GM15510 (cell line): ENCODE results near the gene FCHO2.
A peak's percentile ranks its signal among the peaks of the same experiment; 100 is the strongest.

Source experiments
- POLR2A ChIP-seq: IDR thresholded peaks from 3 replicates; pipeline ENCODE4 v1.6.1; 2011; ENCODE audit warnings: borderline replicate concordance; ENCODE audit not compliant: insufficient read length; ENCODE audit errors: extremely low read depth

Gene FCHO2, protein sequence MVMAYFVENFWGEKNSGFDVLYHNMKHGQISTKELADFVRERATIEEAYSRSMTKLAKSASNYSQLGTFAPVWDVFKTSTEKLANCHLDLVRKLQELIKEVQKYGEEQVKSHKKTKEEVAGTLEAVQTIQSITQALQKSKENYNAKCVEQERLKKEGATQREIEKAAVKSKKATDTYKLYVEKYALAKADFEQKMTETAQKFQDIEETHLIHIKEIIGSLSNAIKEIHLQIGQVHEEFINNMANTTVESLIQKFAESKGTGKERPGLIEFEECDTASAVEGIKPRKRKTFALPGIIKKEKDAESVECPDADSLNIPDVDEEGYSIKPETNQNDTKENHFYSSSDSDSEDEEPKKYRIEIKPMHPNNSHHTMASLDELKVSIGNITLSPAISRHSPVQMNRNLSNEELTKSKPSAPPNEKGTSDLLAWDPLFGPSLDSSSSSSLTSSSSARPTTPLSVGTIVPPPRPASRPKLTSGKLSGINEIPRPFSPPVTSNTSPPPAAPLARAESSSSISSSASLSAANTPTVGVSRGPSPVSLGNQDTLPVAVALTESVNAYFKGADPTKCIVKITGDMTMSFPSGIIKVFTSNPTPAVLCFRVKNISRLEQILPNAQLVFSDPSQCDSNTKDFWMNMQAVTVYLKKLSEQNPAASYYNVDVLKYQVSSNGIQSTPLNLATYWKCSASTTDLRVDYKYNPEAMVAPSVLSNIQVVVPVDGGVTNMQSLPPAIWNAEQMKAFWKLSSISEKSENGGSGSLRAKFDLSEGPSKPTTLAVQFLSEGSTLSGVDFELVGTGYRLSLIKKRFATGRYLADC

DNA sequence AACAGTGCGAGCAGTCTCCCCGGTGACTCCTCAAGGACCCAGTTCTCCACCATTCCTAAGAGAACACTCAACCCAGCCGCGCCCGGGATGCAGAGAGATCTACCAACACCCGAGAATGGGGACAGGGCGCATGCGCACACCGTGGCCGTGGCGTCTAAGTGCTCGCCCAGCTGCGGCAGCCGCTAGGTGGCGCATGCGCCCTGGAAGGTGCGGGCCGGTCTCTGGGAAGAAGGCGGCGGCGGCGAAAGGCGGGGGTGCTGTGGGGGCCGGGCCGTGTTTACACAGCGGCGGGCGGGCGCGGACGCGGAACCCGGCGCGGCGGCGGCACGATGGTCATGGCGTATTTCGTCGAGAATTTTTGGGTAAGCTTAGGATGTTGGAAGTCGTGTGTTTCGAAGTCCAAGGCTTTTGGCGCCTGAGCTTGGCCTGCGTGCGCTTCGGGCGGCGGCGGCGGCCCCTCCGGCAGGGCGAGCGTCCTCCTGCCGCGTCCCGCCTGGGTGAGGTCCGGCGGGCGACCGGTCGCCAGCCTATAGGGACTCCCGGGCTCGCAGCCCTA lies at the start of gene FCHO2:
TSS of gene FCHO2 (plus strand) at position 274 of the 556 bp plus-strand sequence. CDS start at position 330, 56 bp downstream.
- peak; percentile 47 for TF ChIP-seq POLR2A

DNA sequence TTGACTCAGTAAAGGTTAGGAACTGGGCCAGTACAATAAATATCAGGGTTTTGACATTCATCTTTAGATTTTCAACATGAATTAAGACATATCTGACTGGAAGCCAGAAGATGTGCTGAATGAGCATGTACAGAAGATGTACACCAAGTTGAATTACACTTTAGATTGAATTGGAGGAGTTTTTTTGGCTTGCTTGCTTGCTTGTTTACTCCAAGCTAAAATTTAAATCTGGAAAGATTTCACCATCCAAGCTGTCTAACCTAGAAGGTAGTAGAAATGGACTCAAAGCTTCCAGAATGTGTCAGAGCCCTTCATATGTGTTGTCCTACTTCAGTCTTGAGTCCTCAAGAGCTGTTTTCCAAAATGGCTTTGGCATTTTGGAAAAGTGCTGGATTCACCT lies 49.0 kb upstream of the FCHO2 start:
- no peak for TF ChIP-seq POLR2A

GRCh38 chr5:72908664-72909063 lies 47.2 kb upstream of the FCHO2 start:
- TF ChIP-seq POLR2A, result no peak

GRCh38 chr5:72917371-72917776 lies 38.5 kb upstream of the FCHO2 start:
- no peak for TF ChIP-seq POLR2A

DNA sequence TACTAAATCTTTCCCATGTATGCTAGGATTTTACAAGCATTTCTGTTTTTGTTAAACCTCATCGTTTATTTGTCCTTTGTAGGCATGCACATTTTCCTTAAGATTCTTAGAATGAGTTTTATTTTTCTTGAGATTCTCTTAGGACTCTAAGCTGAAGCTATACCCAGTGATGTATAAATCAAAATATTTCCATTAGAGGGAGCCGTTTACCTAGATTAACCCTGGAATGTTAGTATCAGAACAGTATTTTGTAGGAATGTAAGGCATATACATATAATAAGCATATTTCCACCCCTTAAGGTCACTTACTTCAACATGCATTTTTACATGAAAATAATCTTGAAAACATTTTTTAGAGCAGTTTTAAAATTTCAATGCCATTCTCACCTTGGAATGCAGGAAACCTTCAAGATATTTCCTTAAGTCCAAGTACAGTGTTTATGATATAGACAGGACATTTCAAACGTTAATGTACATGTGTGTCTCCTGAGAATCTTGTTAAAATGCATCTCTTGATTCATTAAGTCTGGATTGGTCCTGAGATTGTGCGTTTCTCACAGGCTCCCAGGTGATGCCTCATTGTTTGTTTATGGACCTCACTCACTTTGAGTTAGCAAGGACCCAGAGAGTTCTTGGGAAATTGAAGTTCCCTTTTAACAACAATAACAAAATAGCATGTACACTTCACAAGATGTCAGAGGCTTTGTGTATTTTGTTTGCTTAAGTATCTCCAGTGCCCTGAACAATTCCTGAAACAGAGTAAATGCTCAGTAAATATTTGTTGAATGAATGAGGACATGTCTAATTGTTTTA lies 34.9 kb upstream of the FCHO2 start:
- TF ChIP-seq POLR2A, result no peak

DNA sequence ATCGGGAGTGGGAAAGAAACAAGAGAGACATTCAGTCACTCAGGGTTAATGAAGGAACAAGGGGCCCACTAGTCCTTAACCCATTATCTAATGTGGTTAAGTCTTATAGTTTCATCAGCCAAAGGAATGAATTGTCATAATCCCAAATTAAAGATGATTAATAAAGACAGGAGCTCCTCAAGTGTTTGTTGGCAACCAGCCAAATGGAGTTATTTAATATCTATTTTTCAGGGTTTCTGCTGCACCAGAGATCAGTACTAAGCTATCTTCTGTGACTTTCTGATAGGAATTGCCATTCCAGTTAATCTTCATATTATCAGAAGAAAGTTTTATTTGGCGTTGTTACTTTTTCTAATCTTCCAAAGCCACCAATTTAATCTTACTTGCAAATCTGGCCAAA lies 34.0 kb upstream of the FCHO2 start:
- no peak for TF ChIP-seq POLR2A

GRCh38 chr5:72922422-72922821 lies 33.4 kb upstream of the FCHO2 start:
- TF ChIP-seq POLR2A, result no peak

- TF ChIP-seq POLR2A, result no peak
Observed at GRCh38 chr5:72925336-72926010, 30.4 kb upstream of the FCHO2 start.

DNA sequence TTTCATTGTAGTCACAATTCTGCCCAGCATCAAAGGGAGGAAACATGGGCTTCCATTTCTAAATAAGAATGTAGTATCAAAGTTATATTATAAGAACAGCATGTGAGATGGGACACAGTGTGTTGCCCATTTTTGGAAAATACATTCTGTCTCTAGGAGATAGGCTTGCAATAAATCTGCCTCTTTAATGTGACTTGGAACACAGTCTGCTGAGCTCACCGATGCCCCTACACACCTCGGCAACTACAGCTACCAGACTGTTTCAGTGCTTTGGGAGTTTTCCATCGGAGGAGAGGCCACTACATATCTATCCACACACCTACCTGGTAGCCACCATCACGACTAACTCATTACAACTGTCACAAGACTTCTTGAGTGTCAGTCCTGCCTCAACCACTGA lies 18.9 kb upstream of the FCHO2 start:
- TF ChIP-seq POLR2A, result no peak

DNA sequence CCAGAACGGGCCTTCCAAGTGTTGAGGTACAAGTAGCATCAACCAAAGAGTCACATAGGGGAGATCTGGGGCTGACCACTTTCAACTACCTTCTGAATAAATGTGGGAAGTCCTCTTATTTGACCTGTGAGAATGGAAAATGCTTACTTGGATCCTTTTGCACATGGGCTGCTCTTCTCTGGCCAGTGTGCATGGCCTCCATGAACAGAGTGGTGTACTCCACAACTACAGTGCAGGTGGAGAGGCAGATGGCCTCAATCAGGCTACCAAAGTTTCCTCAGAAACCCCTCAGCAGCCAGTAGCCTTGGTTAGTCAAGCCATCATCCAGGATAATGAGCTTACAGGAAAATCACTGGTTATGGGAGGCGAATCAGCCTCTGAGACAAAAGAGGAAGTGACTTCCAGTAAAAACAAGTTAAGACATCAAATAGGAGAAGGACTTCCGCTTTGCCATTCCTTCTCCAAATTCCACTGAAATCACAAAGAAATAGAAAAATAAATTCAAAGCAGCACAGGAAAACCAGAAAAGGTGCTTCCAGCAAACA lies 18.3 kb upstream of the FCHO2 start:
- TF ChIP-seq POLR2A, result no peak

DNA sequence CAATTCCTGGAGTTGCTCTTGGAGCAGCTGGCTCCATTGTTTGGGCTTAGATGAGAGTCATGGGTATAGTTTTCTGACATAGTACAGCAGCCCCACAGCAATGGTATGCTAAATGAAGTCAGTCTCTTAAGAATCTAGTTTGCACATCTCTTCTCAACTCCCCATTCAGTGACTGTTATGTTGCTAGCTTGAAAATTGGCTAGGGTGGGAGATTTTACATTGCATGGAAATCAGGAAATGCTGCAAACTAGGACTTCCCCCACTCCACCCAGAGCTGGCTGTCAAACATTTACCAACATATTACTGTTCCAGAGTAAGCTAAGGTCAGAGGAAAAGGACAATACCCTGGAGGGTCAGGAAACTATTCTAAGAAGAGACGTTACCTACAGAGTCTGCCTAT lies 17.6 kb upstream of the FCHO2 start:
- no peak for TF ChIP-seq POLR2A

GRCh38 chr5:72940082-72940481 lies 15.8 kb upstream of the FCHO2 start:
- TF ChIP-seq POLR2A, result no peak

GRCh38 chr5:72943307-72943706 lies 12.5 kb upstream of the FCHO2 start:
- no peak for TF ChIP-seq POLR2A

- no peak for TF ChIP-seq POLR2A
Observed at GRCh38 chr5:72947498-72947897, 8.3 kb upstream of the FCHO2 start.
